HG03175 (cell line): Measurements from ENCODE around the gene OR5H2.

ENCODE experiments used
- ATAC-seq: cut with Tn5 transposase; IDR thresholded peaks from one replicate; pipeline ENCODE4 v1.9.1; 2021; ENCODE audit warnings: mild to moderate bottlenecking, moderate library complexity; ENCODE audit not compliant: unreplicated experiment

Gene OR5H2

DNA sequence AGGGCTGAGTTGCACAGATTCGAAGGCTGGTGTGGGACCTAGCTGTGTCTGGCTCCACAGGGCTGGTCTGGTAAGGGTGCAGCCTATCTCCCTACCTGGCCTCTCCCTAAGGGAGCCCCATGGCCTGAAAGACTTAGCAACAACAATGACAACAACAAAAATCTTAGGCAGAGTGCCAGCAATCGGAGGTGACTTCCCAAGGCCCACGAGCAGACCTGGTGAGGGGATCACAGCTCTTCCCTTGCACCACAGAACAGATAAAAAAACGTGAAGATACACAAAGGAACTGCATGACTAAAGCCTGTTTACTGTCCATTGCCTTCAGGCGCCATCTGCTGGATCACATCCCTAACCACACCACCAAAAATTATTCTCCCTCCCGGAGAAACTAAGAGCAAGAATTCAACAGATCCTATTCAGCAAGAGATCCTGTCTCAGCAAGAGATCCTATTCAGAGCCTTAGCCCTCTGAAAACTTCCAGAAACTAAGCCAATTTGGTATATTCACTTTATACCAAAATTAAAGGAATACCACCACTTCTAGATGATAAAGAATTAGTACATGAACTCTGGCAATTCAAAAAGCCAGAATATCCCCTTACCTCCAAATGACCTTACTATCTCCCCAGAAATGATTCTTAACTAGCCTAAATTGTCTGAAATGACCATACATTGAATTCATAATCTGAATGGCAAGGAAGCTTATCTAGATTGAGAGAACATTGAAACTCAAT is 47.3 kb downstream of the OR5H2 start:
- peak; percentile 78 for ATAC-seq

DNA sequence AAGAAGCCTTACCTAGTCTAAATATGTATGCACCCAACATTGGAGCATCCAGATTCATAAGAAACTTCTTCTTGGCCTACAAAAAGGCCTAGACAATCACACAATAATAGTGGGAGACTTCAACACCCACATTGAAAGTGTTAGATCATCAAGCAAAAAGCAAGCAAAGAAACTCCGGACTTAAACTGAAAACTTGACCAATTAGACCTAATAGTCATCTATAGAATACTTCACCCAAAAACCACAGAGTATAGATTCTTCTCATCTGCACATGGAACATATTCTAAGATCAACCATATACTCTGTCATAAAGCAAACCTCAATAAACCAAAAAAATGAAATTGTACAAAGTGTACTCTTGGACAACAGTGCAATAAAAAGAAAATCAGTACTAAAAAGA is 49.0 kb downstream of the OR5H2 start:
- ATAC-seq: no peak
